HCEC 1CT (cell line): Measurements from ENCODE around the gene CAMK2G.

Experiments
- DNase-seq: peaks from one replicate; pipeline ENCODE4 v3.0.0-alpha.2; 2017

The CAMK2G gene

GRCh38 chr10:73878365-73878764, 4.0 kb upstream of the CAMK2G start:
- no peak for DNase-seq

- no peak for DNase-seq
These were observed 3.3 kb upstream of the CAMK2G start for GRCh38 chr10:73877533-73878160.

- DNase-seq = peak; percentile 53
These were observed 2.6 kb upstream of the CAMK2G start for GRCh38 chr10:73876971-73877370.

- no peak for DNase-seq
These were observed 2.2 kb upstream of the CAMK2G start for GRCh38 chr10:73876566-73876965.

- no peak for DNase-seq
These were observed 1.8 kb upstream of the CAMK2G start for GRCh38 chr10:73876157-73876556.

GRCh38 chr10:73875139-73875475, 752 bp upstream of the CAMK2G start:
- DNase-seq = no peak

GRCh38 chr10:73873838-73874215, 528 bp downstream of the CAMK2G start:
- DNase-seq = no peak

- DNase-seq = no peak
These were observed 1.1 kb downstream of the CAMK2G start for GRCh38 chr10:73873142-73873837.

- peak; percentile 6 for DNase-seq
These were observed 2.1 kb downstream of the CAMK2G start for GRCh38 chr10:73872190-73872710.

GRCh38 chr10:73871295-73872189, 2.8 kb downstream of the CAMK2G start:
- no peak for DNase-seq

- DNase-seq = no peak
These were observed 5.6 kb downstream of the CAMK2G start for GRCh38 chr10:73868655-73869195.

GRCh38 chr10:73867871-73868631, 6.3 kb downstream of the CAMK2G start:
- no peak for DNase-seq

- no peak for DNase-seq
These were observed 7.1 kb downstream of the CAMK2G start for GRCh38 chr10:73867126-73867807.

GRCh38 chr10:73866621-73867020, 7.7 kb downstream of the CAMK2G start:
- DNase-seq = no peak

- DNase-seq = no peak
These were observed 8.6 kb downstream of the CAMK2G start for GRCh38 chr10:73865459-73866442.

- no peak for DNase-seq
These were observed 9.3 kb downstream of the CAMK2G start for GRCh38 chr10:73865107-73865458.

- no peak for DNase-seq
These were observed 10.1 kb downstream of the CAMK2G start for GRCh38 chr10:73864229-73864628.

- no peak for DNase-seq
These were observed 11.1 kb downstream of the CAMK2G start for GRCh38 chr10:73863039-73863817.

- no peak for DNase-seq
These were observed 12.3 kb downstream of the CAMK2G start for GRCh38 chr10:73862011-73862410.
